A549 (cell line): ENCODE measurements around the gene FGF19. TPM values are rescaled to one million over a fixed set of nuclear protein-coding genes. Genes with fewer than 3 reads are reported as not detected.

ENCODE experiments used
- ATAC-seq, 2 experiments: fragments of 200-7000 bp in 1 of 2; fragments of >200 bp in 1 of 2; cut with Nextera tagmentation in 1 of 2; cut with Tn5 transposase in 1 of 2; 3 replicates each; pipeline versions ENCODE4 v1.8.0 to v1.9.1; 2018 to 2020; ENCODE audit warnings: mild to moderate bottlenecking in 1 of 2, moderate library complexity in 1 of 2
- CTCF ChIA-PET: fragments of 300-600 bp; sonication (Branson Sonifier 250); formaldehyde crosslinking; extraction: SDS; loops from one replicate; lab custom pipeline; 2021; ENCODE audit warnings: antibody characterized with exemption, inconsistent platforms; lab: Yijun Ruan, JAX
- POLR2A ChIA-PET: fragments of 350-600 bp; formaldehyde crosslinking; extraction: SDS; loops from one replicate; lab custom pipeline; 2021; ENCODE audit warnings: antibody characterized with exemption, inconsistent platforms; lab: Yijun Ruan, JAX
- DNase-seq, 2 experiments: peaks; one replicate each; pipeline versions ENCODE4 v3.0.0 to v3.0.0-alpha.2; 2011 to 2016; ENCODE audit warnings: low read depth in 1 of 2, low spot score in 1 of 2
- FAIRE-seq: peaks from 2 replicates; lab custom pipeline; 2011; peaks lifted over from hg19 to GRCh38; lab: Jason Lieb, UNC
- H3K27ac ChIP-seq, 2 experiments: fragments of >200 bp; sonication (Bioruptor Twin); formaldehyde crosslinking; 3 replicates each; pipeline ENCODE4 v1.5.1; 2016 to 2017
- H3K4me1 ChIP-seq: fragments of >200 bp; sonication (Bioruptor Twin); formaldehyde crosslinking; 3 replicates; pipeline ENCODE4 v1.6.1; 2016
- H3K4me2 ChIP-seq: fragments of >200 bp; sonication (Bioruptor Twin); formaldehyde crosslinking; 3 replicates; pipeline ENCODE4 v1.6.1; 2016
- H3K4me3 ChIP-seq: fragments of >200 bp; sonication (Bioruptor Twin); formaldehyde crosslinking; 3 replicates; pipeline ENCODE4 v1.5.1; 2016
- H3K9me3 ChIP-seq: fragments of >200 bp; sonication (Bioruptor Twin); formaldehyde crosslinking; 3 replicates; pipeline ENCODE4 v1.6.1; 2016
- CBX8 ChIP-seq: fragments of 200-600 bp; sonication (generic); IDR thresholded peaks from 2 replicates; pipeline ENCODE4 v1.6.1; 2016
- CEBPB ChIP-seq, 2 experiments: fragments of >200 bp in 1 of 2; sonication (Bioruptor Twin) in 1 of 2; formaldehyde crosslinking in 1 of 2; IDR thresholded peaks; 2 replicates each; pipeline ENCODE4 v1.6.1; 2012 to 2016
- CHD2 ChIP-seq: fragments of 150-350 bp; IDR thresholded peaks from 2 replicates; pipeline ENCODE4 v1.6.1; 2014; ENCODE audit warnings: low read length; ENCODE audit not compliant: partially characterized antibody
- CHD4 ChIP-seq: fragments of 200-600 bp; sonication (generic); IDR thresholded peaks from 2 replicates; pipeline ENCODE4 v1.6.1; 2016; ENCODE audit warnings: antibody characterized with exemption, mild to moderate bottlenecking, borderline replicate concordance
- CTCF ChIP-seq: fragments of >200 bp; sonication (Bioruptor Twin); formaldehyde crosslinking; IDR thresholded peaks from 3 replicates; pipeline ENCODE4 v1.5.1; 2016
- EHF ChIP-seq: fragments of 250-450 bp; sonication (Bioruptor Pico); IDR thresholded peaks from 2 replicates; pipeline ENCODE4 v1.5.0; 2020; ENCODE audit warnings: mild to moderate bottlenecking
- EP300 ChIP-seq, 2 experiments: fragments of >200 bp; sonication (Bioruptor Twin); formaldehyde crosslinking; IDR thresholded peaks; 2 replicates in 1 of 2; 3 replicates in 1 of 2; pipeline ENCODE4 v1.6.1; 2016 to 2017
- ESRRA ChIP-seq: fragments of 150-350 bp; IDR thresholded peaks from 2 replicates; pipeline ENCODE4 v1.6.1; 2014; ENCODE audit warnings: mild to moderate bottlenecking, low read length, borderline replicate concordance
- FOSB ChIP-seq: fragments of 250-450 bp; sonication (Bioruptor Pico); IDR thresholded peaks from 2 replicates; pipeline ENCODE4 v1.5.0; 2020; ENCODE audit warnings: mild to moderate bottlenecking, moderate library complexity
- FOSL2 ChIP-seq, 2 experiments: fragments of 450-650 bp in 1 of 2; fragments of >200 bp in 1 of 2; sonication (Bioruptor Twin) in 1 of 2; formaldehyde crosslinking; IDR thresholded peaks; 2 replicates each; pipeline versions ENCODE4 v1.5.0 to v1.6.1; 2016 to 2020; ENCODE audit warnings: mild to moderate bottlenecking in 1 of 2, moderate library complexity in 1 of 2
- GATA3 ChIP-seq: IDR thresholded peaks from 2 replicates; pipeline ENCODE4 v1.6.1; 2012; ENCODE audit warnings: borderline replicate concordance
- HDAC2 ChIP-seq: fragments of 200-600 bp; sonication (generic); IDR thresholded peaks from 2 replicates; pipeline ENCODE4 v1.6.1; 2016
- HEYL ChIP-seq: fragments of 250-450 bp; sonication (Bioruptor Pico); IDR thresholded peaks from 2 replicates; pipeline ENCODE4 v1.8.0; 2021; ENCODE audit warnings: mild to moderate bottlenecking, moderate library complexity
- HOXB13 ChIP-seq: fragments of 250-450 bp; sonication (Bioruptor Pico); IDR thresholded peaks from 2 replicates; pipeline ENCODE4 v1.5.0; 2020; ENCODE audit warnings: low read depth, mild to moderate bottlenecking, moderate library complexity
- HOXB5 ChIP-seq: fragments of 250-450 bp; sonication (Bioruptor Pico); IDR thresholded peaks from 2 replicates; pipeline ENCODE4 v1.5.0; 2020; ENCODE audit warnings: mild to moderate bottlenecking, moderate library complexity
- KDM5A ChIP-seq: fragments of 200-600 bp; sonication (generic); IDR thresholded peaks from 2 replicates; pipeline ENCODE4 v1.6.1; 2016; ENCODE audit warnings: antibody characterized with exemption, mild to moderate bottlenecking
- MAX ChIP-seq: IDR thresholded peaks from 2 replicates; pipeline ENCODE4 v1.6.1; 2012
- MAZ ChIP-seq: fragments of 150-350 bp; IDR thresholded peaks from 2 replicates; pipeline ENCODE4 v1.6.1; 2014; ENCODE audit warnings: antibody characterized with exemption, low read depth, low read length, borderline replicate concordance
- NPAS2 ChIP-seq: fragments of 250-450 bp; sonication (Bioruptor Pico); IDR thresholded peaks from 2 replicates; pipeline ENCODE4 v1.8.0; 2022; ENCODE audit warnings: mild to moderate bottlenecking, moderate library complexity, borderline replicate concordance
- POLR2A ChIP-seq: IDR thresholded peaks from 2 replicates; pipeline ENCODE4 v1.6.1; 2012; ENCODE audit warnings: mild to moderate bottlenecking, low read length
- RAD21 ChIP-seq, 2 experiments: fragments of >200 bp in 1 of 2; sonication (Bioruptor Twin) in 1 of 2; formaldehyde crosslinking in 1 of 2; IDR thresholded peaks in 1 of 2; conservative IDR thresholded peaks in 1 of 2; 2 replicates in 1 of 2; 3 replicates in 1 of 2; pipeline ENCODE4 v1.6.1; 2012 to 2018; ENCODE audit warnings: inconsistent platforms in 1 of 2
- RARB ChIP-seq: fragments of 250-450 bp; sonication (Bioruptor Pico); IDR thresholded peaks from 2 replicates; pipeline ENCODE4 v1.8.0; 2021; ENCODE audit warnings: mild to moderate bottlenecking, moderate library complexity
- RFX5 ChIP-seq: fragments of 450-650 bp; IDR thresholded peaks from 2 replicates; pipeline ENCODE4 v1.7.1; 2014; ENCODE audit warnings: antibody characterized with exemption, mild to moderate bottlenecking, moderate library complexity
- SMC3 ChIP-seq: fragments of >200 bp; sonication (Bioruptor Twin); formaldehyde crosslinking; IDR thresholded peaks from 3 replicates; pipeline ENCODE4 v1.6.1; 2018; ENCODE audit warnings: inconsistent platforms
- TP53 ChIP-seq: fragments of 250-450 bp; sonication (Bioruptor Pico); IDR thresholded peaks from 2 replicates; pipeline ENCODE4 v1.5.0; 2021; ENCODE audit warnings: mild to moderate bottlenecking, moderate library complexity
- ZSCAN20 ChIP-seq: fragments of 250-450 bp; sonication (Bioruptor Pico); IDR thresholded peaks from 2 replicates; pipeline ENCODE4 v1.8.0; 2022; ENCODE audit warnings: mild to moderate bottlenecking, moderate library complexity
- WGBS: methylation state at CpG from one replicate; pipeline ENCODE4 v1.1.6; 2017; ENCODE audit errors: missing lambda C conversion rate; 5-methylcytosine and 5-hydroxymethylcytosine counted together
- polyA plus RNA-seq, 4 experiments: library from polyadenylated mRNA; depleted of rRNA in 3 of 4; stranded (reverse); fragments of >200 nt; fragmentation: RNase III in 1 of 4; extraction: RNeasy Plus Mini Kit Qiagen cat#74134 plus additional on column Dnase treatment in 1 of 4; gene quantifications; 2 replicates in 3 of 4; 3 replicates in 1 of 4; pipeline ENCODE4 v1.2.3, GENCODE V29; 2011 to 2017
- TF ChIP-seq, protein P1 (sequence below): fragments of >200 bp; sonication (Bioruptor Twin); formaldehyde crosslinking; IDR thresholded peaks from 3 replicates; pipeline ENCODE4 v1.6.1; 2016
- TF ChIP-seq, protein P2 (sequence below): fragments of 250-450 bp; sonication (Bioruptor Pico); IDR thresholded peaks from 2 replicates; pipeline ENCODE4 v1.5.0; 2020; ENCODE audit warnings: low read depth, mild to moderate bottlenecking, moderate library complexity

FGF19 gene
- polyA plus RNA-seq, 2 of the 4 experiments (the other 2 are of a cell fraction): 0.05 to 0.31 TPM

GRCh38 chr11:69650081-69650831 is 53.6 kb downstream of the FGF19 start:
- ChIA-PET CTCF (interaction anchor here (1.0 to 2.3 kb wide), 5 partner anchors 20 to 549 kb away, joined by 3 to 19 read pairs (median 5); partner anchors contain the start of gene LTO1), POLR2A (no interaction called here)
- H3K27ac ChIP-seq: peak overlapping the region in 1 of 2 experiments; percentile 20; a peak in 2 of 6 replicates
- no peak overlapping the region for H3K4me2 ChIP-seq
- no peak for DNase-seq
- no peak for TF ChIP-seq KDM5A
- no peak for TF ChIP-seq HDAC2
- no peak for TF ChIP-seq EHF (CRISPR knock-in tag)
- no peak for TF ChIP-seq EP300 (IDR thresholded peaks at IDR 0.05)
- TF ChIP-seq HOXB13 (CRISPR knock-in tag): no peak
- TF ChIP-seq CTCF: no peak
- TF ChIP-seq CHD2: no peak
- no peak for TF ChIP-seq ZSCAN20
- no peak for TF ChIP-seq CBX8
- TF ChIP-seq CEBPB (IDR thresholded peaks at IDR 0.05): no peak
- no peak for TF ChIP-seq FOSL2 (IDR thresholded peaks at IDR 0.05)
- TF ChIP-seq FOSL2 (CRISPR knock-in tag; IDR thresholded peaks at IDR 0.05): no peak
- no peak for TF ChIP-seq POLR2A
- no peak for TF ChIP-seq MAZ
- no peak for TF ChIP-seq RFX5
- TF ChIP-seq FOSB (CRISPR knock-in tag): no peak
- H3K9me3 ChIP-seq: no peaks in the 10 kb centered on the region
- no peak overlapping the region for H3K4me3 ChIP-seq
- no peak for ATAC-seq
- no peak for FAIRE-seq
- H3K4me1 ChIP-seq: peaks cover 91% of the 10 kb centered on the region
- WGBS: 87% methylated on average over 21 of the region's 24 CpGs

DNA sequence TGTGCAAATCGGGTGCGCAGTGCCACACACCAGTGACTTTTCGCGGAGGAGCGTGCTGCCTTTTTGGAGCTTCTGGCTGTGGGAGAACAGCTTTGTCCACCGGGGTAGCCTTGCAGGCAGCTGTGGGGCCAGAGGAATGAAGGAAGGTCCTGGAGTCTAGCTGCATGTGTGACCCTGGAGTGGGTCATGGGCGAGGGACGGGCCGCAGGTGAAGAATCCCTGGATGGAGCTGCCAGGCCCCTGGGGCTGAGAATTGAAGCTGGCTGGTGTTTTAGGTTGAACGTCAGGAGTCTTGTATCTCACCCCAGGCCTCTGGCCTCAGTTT is 54.3 kb downstream of the FGF19 start:
- peaks cover 93% of the 10 kb centered on the region for H3K4me1 ChIP-seq
- no peak overlapping the region for H3K4me3 ChIP-seq
- ATAC-seq (no peak), DNase-seq (no peak), FAIRE-seq (no peak)
- POLR2A ChIA-PET: no interaction called here
- peak overlapping the region in 1 of 2 experiments; percentile 20; a peak in 1 of 6 replicates for H3K27ac ChIP-seq
- CTCF ChIA-PET: interaction anchor here (1.0 to 2.3 kb wide), 5 partner anchors 20 to 548 kb away, joined by 3 to 19 read pairs (median 5); partner anchors contain the start of gene LTO1
- TF ChIP-seq RARB: no peak
- no peak for TF ChIP-seq CEBPB (IDR thresholded peaks at IDR 0.05)
- TF ChIP-seq MAX: no peak
- TF ChIP-seq SMC3: no peak
- H3K4me2 ChIP-seq: no peak overlapping the region
- H3K9me3 ChIP-seq: no peaks in the 10 kb centered on the region
- 92% methylated on average over 9 of the region's 10 CpGs for WGBS

DNA sequence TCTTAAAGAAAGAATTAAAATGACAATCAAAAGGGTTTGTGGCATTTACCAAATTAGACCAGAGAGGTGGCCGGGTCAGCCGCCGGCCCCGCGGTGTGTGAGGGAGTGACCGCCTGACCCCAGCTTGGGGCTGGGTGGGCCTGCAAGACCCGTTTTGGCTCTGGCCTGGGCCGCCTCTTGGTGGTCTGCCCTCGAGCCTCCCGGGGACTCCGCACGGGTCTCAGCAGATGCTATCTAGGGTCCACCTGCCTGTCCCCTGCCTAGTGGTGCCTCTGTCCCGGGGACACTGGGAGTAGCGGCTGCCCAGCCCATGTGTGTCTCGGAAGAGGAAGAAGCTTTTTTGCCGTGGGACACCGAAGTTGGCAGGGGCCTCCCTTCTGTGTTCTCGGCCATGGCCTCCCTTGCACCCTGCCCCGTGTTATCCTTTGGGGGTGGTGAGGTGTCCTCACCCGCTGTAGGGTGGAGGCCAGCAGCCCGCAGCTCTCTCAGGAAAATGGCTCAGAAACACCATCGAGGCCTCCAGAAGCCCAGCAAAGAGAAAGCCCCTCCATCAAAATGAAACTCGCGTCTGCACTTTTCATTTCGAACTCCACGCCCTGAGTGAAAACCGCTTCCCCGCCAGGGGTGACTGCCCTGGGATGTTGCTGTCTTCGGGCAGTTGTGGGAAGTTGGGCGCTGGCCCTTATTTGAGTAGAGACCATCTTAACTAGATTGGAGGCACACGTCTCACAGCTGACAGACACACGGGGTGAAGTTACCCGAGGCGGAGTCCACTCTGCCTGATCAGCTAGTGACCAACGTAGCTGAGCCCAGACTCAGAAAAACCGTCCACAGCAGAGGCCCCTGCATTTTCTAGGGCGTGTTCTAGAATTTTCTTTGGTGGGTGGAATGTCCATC is 54.9 kb downstream of the FGF19 start:
- ATAC-seq: no peak
- no peaks in the 10 kb centered on the region for H3K9me3 ChIP-seq
- no peak overlapping the region for H3K4me3 ChIP-seq
- peaks cover 93% of the 10 kb centered on the region for H3K4me1 ChIP-seq
- no peak overlapping the region for H3K4me2 ChIP-seq
- no peak overlapping the region; a peak in 2 of 6 replicates for H3K27ac ChIP-seq
- no peak for FAIRE-seq
- no peak for DNase-seq
- 93% methylated on average over 37 of the region's 37 CpGs for WGBS
- POLR2A ChIA-PET: no interaction called here
- TF ChIP-seq, protein P1, sequence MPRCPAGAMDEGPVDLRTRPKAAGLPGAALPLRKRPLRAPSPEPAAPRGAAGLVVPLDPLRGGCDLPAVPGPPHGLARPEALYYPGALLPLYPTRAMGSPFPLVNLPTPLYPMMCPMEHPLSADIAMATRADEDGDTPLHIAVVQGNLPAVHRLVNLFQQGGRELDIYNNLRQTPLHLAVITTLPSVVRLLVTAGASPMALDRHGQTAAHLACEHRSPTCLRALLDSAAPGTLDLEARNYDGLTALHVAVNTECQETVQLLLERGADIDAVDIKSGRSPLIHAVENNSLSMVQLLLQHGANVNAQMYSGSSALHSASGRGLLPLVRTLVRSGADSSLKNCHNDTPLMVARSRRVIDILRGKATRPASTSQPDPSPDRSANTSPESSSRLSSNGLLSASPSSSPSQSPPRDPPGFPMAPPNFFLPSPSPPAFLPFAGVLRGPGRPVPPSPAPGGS: no peak
- TF ChIP-seq, protein P2, sequence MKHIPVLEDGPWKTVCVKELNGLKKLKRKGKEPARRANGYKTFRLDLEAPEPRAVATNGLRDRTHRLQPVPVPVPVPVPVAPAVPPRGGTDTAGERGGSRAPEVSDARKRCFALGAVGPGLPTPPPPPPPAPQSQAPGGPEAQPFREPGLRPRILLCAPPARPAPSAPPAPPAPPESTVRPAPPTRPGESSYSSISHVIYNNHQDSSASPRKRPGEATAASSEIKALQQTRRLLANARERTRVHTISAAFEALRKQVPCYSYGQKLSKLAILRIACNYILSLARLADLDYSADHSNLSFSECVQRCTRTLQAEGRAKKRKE (CRISPR knock-in tag): no peak
- no peak for TF ChIP-seq ESRRA
- TF ChIP-seq NPAS2 (CRISPR knock-in tag): no peak
- no peak for TF ChIP-seq POLR2A
- TF ChIP-seq RAD21 (conservative IDR thresholded peaks at IDR 0.05 in 1 of 2, IDR thresholded peaks at IDR 0.05 in 1 of 2): no peak
- no peak for TF ChIP-seq FOSB (CRISPR knock-in tag)
- TF ChIP-seq HOXB5 (CRISPR knock-in tag): no peak
- TF ChIP-seq EHF (CRISPR knock-in tag): no peak
- no peak for TF ChIP-seq HEYL (CRISPR knock-in tag)
- TF ChIP-seq GATA3: no peak
- no peak for TF ChIP-seq TP53
- TF ChIP-seq EP300 (IDR thresholded peaks at IDR 0.05): no peak
- TF ChIP-seq CHD4: no peak
- CTCF ChIA-PET: interaction anchor here (0.6 to 2.3 kb wide), 7 partner anchors 21 to 547 kb away, joined by 3 to 19 read pairs (median 3); partner anchors contain the start of gene LTO1
